IMR-90 (cell line): ENCODE results near the gene TAF1B. TPM values are rescaled to one million over a fixed set of nuclear protein-coding genes. Genes with fewer than 3 reads are reported as not detected.

Experiments
- ATAC-seq: fragments of 200-7000 bp; cut with Tn5 transposase; 2 replicates; pipeline ENCODE4 v1.9.1; 2020; ENCODE audit warnings: low read depth, mild to moderate bottlenecking, moderate library complexity
- BruUV-seq: library from RNA; stranded (reverse); fragments of 400-500 nt; replicated peaks from 2 replicates; lab custom pipeline; 2021; lab: Mats Ljungman, UMichigan
- CTCF ChIA-PET: fragments of 300-600 bp; formaldehyde crosslinking; extraction: SDS; loops from one replicate; lab custom pipeline; 2021; ENCODE audit warnings: antibody characterized with exemption; lab: Yijun Ruan, JAX
- POLR2A ChIA-PET: fragments of 300-600 bp; sonication (Branson Sonifier 250); formaldehyde crosslinking; loops from one replicate; lab custom pipeline; 2022; ENCODE audit warnings: antibody characterized with exemption; ENCODE audit not compliant: unreplicated experiment; lab: Charles Lee
- DNase-seq: peaks from one replicate; pipeline ENCODE4 v3.0.0; 2013
- H2AFZ ChIP-seq: replicated peaks from 2 replicates; pipeline ENCODE3; 2013; ENCODE audit warnings: low read length, mild to moderate bottlenecking; ENCODE audit not compliant: poor library complexity
- H2AK5ac ChIP-seq: 2 replicates; pipeline ENCODE4 v1.6.1; 2013; ENCODE audit warnings: low read depth, low read length, inconsistent platforms
- H2AK9ac ChIP-seq: replicated peaks from 2 replicates; pipeline ENCODE3; 2013; ENCODE audit warnings: mild to moderate bottlenecking, low read depth, low read length, moderate library complexity; ENCODE audit not compliant: poor library complexity
- H2BK120ac ChIP-seq: 2 replicates; pipeline ENCODE4 v1.6.1; 2013; ENCODE audit warnings: low read depth, low read length, inconsistent platforms
- H2BK15ac ChIP-seq: 3 replicates; pipeline ENCODE4 v1.6.1; 2013; ENCODE audit warnings: low read depth, low read length, inconsistent platforms
- H2BK20ac ChIP-seq: 2 replicates; pipeline ENCODE4 v1.6.1; 2013; ENCODE audit warnings: low read depth, mild to moderate bottlenecking, inconsistent platforms, low read length, moderate library complexity
- H2BK5ac ChIP-seq: 2 replicates; pipeline ENCODE4 v1.6.1; 2013; ENCODE audit warnings: mild to moderate bottlenecking, low read depth, low read length, inconsistent platforms; ENCODE audit not compliant: poor library complexity, severe bottlenecking
- H3K14ac ChIP-seq: replicated peaks from 2 replicates; pipeline ENCODE4 v1.6.1; 2013; ENCODE audit warnings: low read depth, low read length, inconsistent platforms
- H3K18ac ChIP-seq: 2 replicates; pipeline ENCODE4 v1.6.1; 2013; ENCODE audit warnings: low read depth, low read length, control low read depth
- H3K23ac ChIP-seq: 2 replicates; pipeline ENCODE4 v1.6.1; 2013; ENCODE audit warnings: low read depth, low read length, inconsistent platforms
- H3K27ac ChIP-seq: 2 replicates; pipeline ENCODE4 v1.5.1; 2013; ENCODE audit warnings: mild to moderate bottlenecking, control low read depth, low read length; ENCODE audit not compliant: insufficient read depth
- H3K27me3 ChIP-seq: 2 replicates; pipeline ENCODE4 v1.6.1; 2013; ENCODE audit warnings: low read length; ENCODE audit not compliant: control insufficient read depth, insufficient read depth
- H3K36me3 ChIP-seq: 2 replicates; pipeline ENCODE4 v1.6.1; 2013; ENCODE audit warnings: low read length, mixed read lengths; ENCODE audit not compliant: control insufficient read depth, insufficient read depth
- H3K4ac ChIP-seq: 2 replicates; pipeline ENCODE4 v1.6.1; 2013; ENCODE audit warnings: low read depth, low read length, inconsistent platforms
- H3K4me1 ChIP-seq: 2 replicates; pipeline ENCODE4 v1.6.1; 2013; ENCODE audit warnings: low read length, mixed read lengths; ENCODE audit not compliant: control insufficient read depth, insufficient read depth
- H3K4me2 ChIP-seq: 2 replicates; pipeline ENCODE4 v1.6.1; 2013; ENCODE audit warnings: low read depth, mild to moderate bottlenecking, control low read depth, low read length, moderate library complexity
- H3K4me3 ChIP-seq: 2 replicates; pipeline ENCODE4 v1.5.1; 2013; ENCODE audit warnings: low read depth, mild to moderate bottlenecking, control low read depth, low read length, moderate library complexity; ENCODE audit not compliant: insufficient read depth
- H3K56ac ChIP-seq: 2 replicates; pipeline ENCODE4 v1.6.1; 2013; ENCODE audit warnings: low read length, inconsistent platforms; ENCODE audit not compliant: insufficient read depth; ENCODE audit errors: extremely low read depth
- H3K79me1 ChIP-seq, 2 experiments: 2 replicates each; pipeline ENCODE4 v1.6.1; 2013; ENCODE audit warnings: low read length in 2 of 2, inconsistent platforms in 1 of 2, low read depth in 1 of 2
- H3K9ac ChIP-seq: 2 replicates; pipeline ENCODE4 v1.6.1; 2013; ENCODE audit warnings: low read depth, low read length, control low read depth
- H3K9me1 ChIP-seq: 2 replicates; pipeline ENCODE4 v1.6.1; 2013; ENCODE audit warnings: low read length, inconsistent platforms; ENCODE audit not compliant: insufficient read depth
- H3K9me3 ChIP-seq: 2 replicates; pipeline ENCODE4 v1.6.1; 2013; ENCODE audit warnings: low read length; ENCODE audit not compliant: control insufficient read depth, insufficient read depth
- H4K20me1 ChIP-seq: 2 replicates; pipeline ENCODE4 v1.6.1; 2013; ENCODE audit warnings: low read length, inconsistent platforms; ENCODE audit not compliant: insufficient read depth
- H4K5ac ChIP-seq: 2 replicates; pipeline ENCODE4 v1.6.1; 2013; ENCODE audit warnings: mild to moderate bottlenecking, low read depth, low read length, control low read depth
- H4K8ac ChIP-seq, 2 experiments: 2 replicates each; pipeline ENCODE4 v1.6.1; 2013; ENCODE audit warnings: low read depth in 2 of 2, low read length in 2 of 2, control low read depth in 1 of 2, inconsistent platforms in 1 of 2
- H4K91ac ChIP-seq: 2 replicates; pipeline ENCODE4 v1.6.1; 2013; ENCODE audit warnings: low read depth, low read length, inconsistent platforms; ENCODE audit not compliant: insufficient read depth
- ELK1 ChIP-seq: fragments of 150-350 bp; IDR thresholded peaks from 2 replicates; pipeline ENCODE4 v1.6.1; 2016; ENCODE audit warnings: low read depth, mild to moderate bottlenecking, low read length, moderate library complexity, borderline replicate concordance
- MAZ ChIP-seq: IDR thresholded peaks from 2 replicates; pipeline ENCODE4 v1.6.1; 2012; ENCODE audit warnings: low read depth, mild to moderate bottlenecking, low read length, improper control_type of control experiment, moderate library complexity, borderline replicate concordance
- RAD21 ChIP-seq: IDR thresholded peaks from 2 replicates; pipeline ENCODE4 v1.6.1; 2012; ENCODE audit warnings: low read length, improper control_type of control experiment
- RCOR1 ChIP-seq: IDR thresholded peaks from 2 replicates; pipeline ENCODE4 v1.6.1; 2012; ENCODE audit warnings: mild to moderate bottlenecking, low read length, improper control_type of control experiment; ENCODE audit not compliant: insufficient replicate concordance
- RFX5 ChIP-seq: IDR thresholded peaks from 2 replicates; pipeline ENCODE4 v1.8.0; 2012; ENCODE audit warnings: low read depth, mild to moderate bottlenecking, low read length, moderate library complexity
- SMC3 ChIP-seq: fragments of 150-350 bp; IDR thresholded peaks from 2 replicates; pipeline ENCODE4 v1.6.1; 2016; ENCODE audit warnings: low read depth, mild to moderate bottlenecking, antibody characterized with exemption, low read length, moderate library complexity
- WGBS, 2 experiments: methylation state at CpG; one replicate each; pipeline versions ENCODE4 v1.1.5 to v1.1.7; 2013; ENCODE audit warnings: missing lambda C conversion rate in 2 of 2; ENCODE audit not compliant: insufficient read length in 1 of 2; ENCODE audit errors: extremely low coverage in 2 of 2; 5-methylcytosine and 5-hydroxymethylcytosine counted together
- dilution Hi-C: fragments of 300-500 bp; cut with HindIII; formaldehyde crosslinking; loops from one replicate; pipeline ENCODE4 v1.14.3; 2018; ENCODE audit warnings: low sequenced_read_pairs; ENCODE audit not compliant: unreplicated experiment
- in situ Hi-C: fragments of 300-500 bp; cut with MboI; formaldehyde crosslinking; loops from 3 replicates; pipeline ENCODE4 v1.14.3; 2019; ENCODE audit warnings: low sequenced_read_pairs, inconsistent platforms, mixed read lengths
- intact Hi-C: fragments of 100-400 bp; cut with micrococcal nuclease; formaldehyde crosslinking; loops from 2 replicates; pipeline ENCODE4 v1.10.0; 2022
- polyA plus RNA-seq, 3 experiments: library from polyadenylated mRNA; depleted of rRNA; stranded (reverse); fragments of >200 nt; gene quantifications; 2 replicates each; pipeline ENCODE4 v1.2.3, GENCODE V29; 2012; ENCODE audit warnings: low replicate concordance in 1 of 3
- total RNA-seq: library from RNA; depleted of rRNA; stranded (reverse); fragments of >200 nt; gene quantifications from 2 replicates; pipeline ENCODE4 v1.2.3, GENCODE V29; 2012

Gene TAF1B
- total and polyA plus RNA-seq, 2 of the 4 experiments (the other 2 are of a cell fraction) = 8.4 to 19.9 TPM

DNA sequence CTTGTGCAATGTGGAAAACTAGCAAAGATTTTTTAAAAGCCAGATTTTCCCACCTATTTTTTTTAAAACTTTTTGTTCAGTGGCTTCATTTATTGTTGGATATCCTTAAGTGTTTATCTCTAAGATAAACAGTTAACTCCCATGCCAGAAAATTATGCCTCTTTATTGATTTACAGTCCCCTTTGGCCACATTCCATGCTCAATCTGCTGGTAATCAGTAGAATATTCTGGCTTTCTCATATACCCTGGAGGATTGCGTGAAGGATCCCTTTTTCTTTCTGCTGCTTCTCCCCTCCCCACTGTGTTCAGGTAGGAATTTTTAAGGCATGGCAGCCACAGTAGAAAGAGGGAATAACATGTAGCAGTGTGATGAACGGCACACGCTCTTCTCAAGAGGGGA, 110.9 kb downstream of the TAF1B start:
- TF ChIP-seq RCOR1 (no peak), RFX5 (no peak), ELK1 (no peak), MAZ (no peak), RAD21 (no peak), SMC3 (no peak)
- no peak for DNase-seq
- WGBS, 2 experiments = no CpG with 5 or more reads among the region's 3 CpGs
- no peaks in the 10 kb centered on the region for H4K20me1 ChIP-seq
- H3K9me3 ChIP-seq = no peaks in the 10 kb centered on the region
- no peak overlapping the region for H3K4ac ChIP-seq
- dilution Hi-C loops = no loop called here
- no peak overlapping the region for H4K5ac ChIP-seq
- no peak overlapping the region for H3K14ac ChIP-seq
- no peak overlapping the region for H4K91ac ChIP-seq
- H3K4me2 ChIP-seq = peak overlapping the region; percentile 36; the same call in 1 of the 2 replicates
- no peaks in the 10 kb centered on the region for H3K9me1 ChIP-seq
- no peak overlapping the region for H2BK20ac ChIP-seq
- H3K36me3 ChIP-seq = no peaks in the 10 kb centered on the region
- ChIA-PET CTCF (no interaction called here), POLR2A (no interaction called here)
- in situ Hi-C loops = no loop called here
- no peak overlapping the region for H3K9ac ChIP-seq
- H3K79me1 ChIP-seq = no peaks in the 10 kb centered on the region
- H2AK5ac ChIP-seq = no peak overlapping the region
- no TSS peak for BruUV-seq
- H2BK120ac ChIP-seq = no peak overlapping the region
- H3K27ac ChIP-seq = no peak overlapping the region
- H3K4me3 ChIP-seq = no peak overlapping the region
- peaks cover 14% of the 10 kb centered on the region for H3K27me3 ChIP-seq
- no peak overlapping the region for H2BK15ac ChIP-seq
- no peak overlapping the region for H3K23ac ChIP-seq
- H2BK5ac ChIP-seq = no peak overlapping the region
- H2AFZ ChIP-seq = no peak overlapping the region
- H2AK9ac ChIP-seq = no peak overlapping the region
- H3K56ac ChIP-seq = no peak overlapping the region
- H4K8ac ChIP-seq = no peak overlapping the region
- peaks cover 3% of the 10 kb centered on the region; the same call in 1 of the 2 replicates for H3K4me1 ChIP-seq
- H3K18ac ChIP-seq = no peak overlapping the region; the same call in 1 of the 2 replicates
- intact Hi-C loops = loop anchor here (5.0 kb wide), 2 partner anchors 142 to 397 kb away; partner anchors contain the start of gene ADAM17
- ATAC-seq = no peak
